Stimulated activated CD4-positive, alpha-beta T cell treated with anti-CD3 and anti-CD28 coated beads, Interleukin-2, amount 100 ng/mL, for 24 hours (primary cell): ENCODE results near the gene NDUFS1.
"Not testable (repeated sequence)": the region's sequence is repeated elsewhere in the genome, so short reads cannot be mapped to it uniquely, and the experiment has no call there.

Experiments used
- DNase-seq, 2 donors: peaks; one replicate each; pipeline ENCODE4 v3.0.0-alpha.2; 2020

Gene NDUFS1

DNA sequence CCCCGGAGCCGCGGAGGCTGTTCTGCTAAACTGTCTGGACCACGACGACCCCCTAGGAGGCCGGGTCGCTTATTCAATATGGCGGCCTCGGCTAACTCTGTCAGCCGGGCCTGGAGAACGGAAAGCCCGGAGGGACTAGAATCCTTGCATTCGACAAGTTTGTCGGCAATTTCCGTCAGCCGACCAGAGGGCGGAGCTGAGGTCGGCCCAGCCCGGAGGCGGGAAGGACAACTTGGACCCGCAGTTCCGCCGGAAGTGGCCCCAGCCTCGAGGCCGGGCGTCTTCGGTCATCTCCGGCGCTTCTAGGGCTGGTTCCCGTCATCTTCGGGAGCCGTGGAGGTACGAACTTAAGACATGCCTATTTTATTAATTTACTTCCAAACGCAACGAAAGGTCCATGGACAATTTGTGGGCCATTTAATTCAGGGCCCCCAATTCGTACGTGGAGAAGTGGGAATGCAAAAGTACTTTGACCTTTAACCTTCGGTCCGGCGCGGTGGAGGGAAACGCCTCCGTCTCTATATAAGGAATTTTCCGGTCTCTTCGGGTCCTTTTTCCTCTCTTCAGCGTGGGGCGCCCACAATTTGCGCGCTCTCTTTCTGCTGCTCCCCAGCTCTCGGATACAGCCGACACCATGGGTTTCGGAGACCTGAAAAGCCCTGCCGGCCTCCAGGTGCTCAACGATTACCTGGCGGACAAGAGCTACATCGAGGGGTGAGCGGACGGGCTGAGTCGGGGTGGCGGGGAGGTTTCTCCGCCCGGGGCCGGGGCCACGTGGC, at the start of gene NDUFS1, which contains the start of gene EEF1B2:
Gene NDUFS1 (minus strand): TSS at position 99 of the 779 bp plus-strand sequence. CDS start 5,766 bp downstream, outside the sequence.
Gene EEF1B2 (plus strand): TSS at position 550 of the 779 bp plus-strand sequence. CDS start 85 bp downstream, at position 635.
- DNase-seq, result peak; percentile 96 to 97

DNA sequence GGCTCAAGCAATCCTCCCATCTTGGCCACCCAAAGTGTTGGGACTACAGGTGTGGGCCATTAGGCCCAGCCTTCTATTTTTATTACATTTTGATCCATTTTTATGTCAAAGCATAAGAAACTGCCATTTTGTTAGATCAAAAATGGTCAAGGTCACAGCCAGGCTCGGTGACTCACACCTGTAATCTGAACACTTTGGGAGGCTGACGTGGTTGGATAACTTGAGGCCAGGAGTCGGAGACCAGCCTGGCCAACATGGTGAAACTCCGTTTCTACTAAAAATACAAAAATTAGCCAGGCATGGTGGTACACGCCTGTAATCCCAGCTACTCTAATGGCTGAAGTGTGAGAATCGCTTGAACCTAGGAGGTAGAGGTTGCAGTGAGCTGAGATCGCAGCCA, 49.7 kb upstream of the NDUFS1 start:
- no peak for DNase-seq

DNA sequence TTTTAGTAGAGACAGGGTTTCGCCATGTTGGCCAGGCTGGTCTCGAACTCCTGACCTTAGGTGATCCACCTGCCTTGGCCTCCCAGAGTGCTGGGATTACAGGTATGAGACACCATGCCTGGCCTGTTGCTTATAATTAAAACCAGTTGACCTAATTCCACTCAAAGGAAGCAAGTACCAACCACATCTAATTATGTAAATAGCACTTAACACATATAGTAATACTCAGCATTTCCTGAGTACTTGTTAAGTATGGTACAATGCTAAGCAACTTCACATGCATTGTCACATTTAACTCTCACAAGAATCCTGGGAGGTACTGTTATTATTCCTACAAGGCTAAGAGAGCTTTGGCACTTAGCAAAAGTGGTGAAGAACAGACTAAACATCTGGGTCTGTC, 48.1 kb upstream of the NDUFS1 start:
- DNase-seq, result not testable (repeated sequence)

DNA sequence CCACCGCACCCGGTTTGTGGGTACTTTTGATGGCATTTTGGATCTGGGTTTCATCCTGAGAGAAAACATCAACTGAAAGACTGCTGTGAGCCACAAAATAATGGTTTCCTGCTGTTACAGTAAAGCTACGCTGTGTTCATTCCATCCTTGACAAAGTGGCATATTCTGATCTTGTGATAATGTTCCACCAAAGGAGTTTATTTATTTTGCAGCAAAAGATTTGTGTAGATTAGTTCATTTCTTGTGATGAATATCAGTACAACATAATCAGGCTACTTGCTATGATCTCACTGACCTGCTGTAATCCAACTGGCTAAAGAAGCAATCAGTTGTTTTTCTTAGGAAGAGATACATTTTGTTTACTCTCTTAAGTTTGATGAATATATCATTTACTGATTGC, 45.5 kb upstream of the NDUFS1 start:
- no peak for DNase-seq

DNA sequence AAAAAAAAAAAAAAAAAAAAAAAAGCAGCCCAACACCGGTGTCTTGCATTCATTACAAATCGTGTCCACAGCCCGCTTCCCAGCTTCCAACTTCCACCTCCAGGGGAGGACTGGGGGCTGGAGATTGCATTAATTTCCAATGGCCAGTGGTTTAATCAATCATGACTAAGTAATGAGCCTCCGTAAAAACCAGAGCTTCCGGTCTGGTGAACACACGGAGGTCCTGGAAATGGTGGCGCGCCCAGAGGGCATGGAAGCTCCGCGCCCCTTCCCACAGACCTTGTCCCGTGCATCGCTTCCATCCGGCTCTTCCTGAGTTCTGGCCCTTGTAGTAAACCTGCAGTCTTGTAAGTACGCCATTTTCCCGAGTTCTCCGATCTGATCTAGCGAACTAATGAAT, 44.1 kb upstream of the NDUFS1 start:
- no peak for DNase-seq

DNA sequence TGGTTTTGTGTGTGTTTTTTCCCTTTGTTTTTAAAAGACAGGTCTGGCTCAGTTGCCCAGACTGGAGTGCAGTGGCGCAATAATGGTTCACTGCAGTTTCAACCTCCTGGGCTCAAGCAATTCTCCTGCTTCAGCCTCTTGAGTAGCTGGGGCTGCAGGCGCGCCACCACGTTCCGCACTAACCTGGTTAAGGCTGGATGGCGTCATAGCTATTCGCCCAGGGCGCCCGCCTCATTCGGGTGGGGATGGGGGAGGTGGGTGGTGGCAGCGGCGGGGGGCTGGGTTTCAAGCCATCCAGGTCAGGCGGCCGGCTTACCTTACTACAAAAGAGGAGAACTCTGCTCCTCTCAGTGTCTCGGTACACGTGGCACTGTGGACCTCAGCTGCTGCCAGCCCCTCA, 43.2 kb upstream of the NDUFS1 start:
- no peak for DNase-seq

DNA sequence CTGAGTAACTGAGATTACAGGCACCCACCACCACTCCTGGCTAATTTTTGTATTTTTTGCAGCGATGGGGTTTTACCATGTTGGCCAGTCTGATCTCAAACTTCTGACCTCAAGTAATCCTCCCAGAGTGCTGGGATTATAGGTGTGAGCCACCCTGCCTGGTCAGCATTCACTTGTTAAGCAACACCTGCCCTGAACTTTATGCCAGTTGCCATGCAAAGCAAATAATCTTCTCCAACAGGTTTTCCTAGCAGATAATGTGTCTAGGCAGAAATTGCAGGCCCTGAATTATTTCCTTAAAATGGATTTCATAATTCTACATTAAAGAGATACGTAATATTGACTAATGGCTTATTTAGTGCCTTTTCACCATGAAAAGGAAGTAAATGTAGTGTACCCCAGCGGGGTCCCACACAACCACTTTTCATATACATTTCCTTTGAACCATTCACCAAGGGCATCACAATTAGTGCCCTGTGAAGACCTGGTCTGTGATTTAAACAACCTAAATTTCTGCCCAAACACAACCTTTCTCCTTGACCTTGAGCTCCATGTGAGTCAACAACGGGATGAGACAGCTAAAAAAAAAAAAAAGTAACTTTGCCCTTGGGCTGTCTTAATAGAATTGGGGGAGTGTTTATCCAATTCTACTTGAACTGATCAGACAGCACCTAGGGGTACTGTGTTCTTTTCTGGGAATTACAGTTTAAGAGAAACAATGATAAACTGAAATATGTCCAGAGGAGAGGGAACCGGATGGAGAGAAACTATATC, 42.0 kb upstream of the NDUFS1 start:
- no peak for DNase-seq

DNA sequence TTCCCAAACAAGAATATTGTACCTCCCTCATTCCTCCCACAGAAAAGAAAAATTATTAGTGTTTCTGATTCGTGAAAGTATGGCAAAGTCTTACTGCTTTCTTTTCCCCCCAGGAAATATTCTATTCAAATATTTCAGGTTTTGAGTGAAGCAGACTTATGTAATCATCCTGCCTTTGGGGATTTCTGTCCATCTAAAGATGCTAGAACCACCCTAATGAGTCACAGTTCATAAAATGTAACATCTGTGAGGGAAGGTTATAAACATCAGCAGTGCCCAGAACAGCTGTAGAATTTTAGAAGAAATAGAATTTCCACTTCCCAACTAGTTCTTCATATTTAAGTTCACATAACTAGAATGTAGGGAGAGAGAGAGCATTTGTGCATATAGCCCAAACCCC, 39.4 kb upstream of the NDUFS1 start:
- DNase-seq, result no peak

DNA sequence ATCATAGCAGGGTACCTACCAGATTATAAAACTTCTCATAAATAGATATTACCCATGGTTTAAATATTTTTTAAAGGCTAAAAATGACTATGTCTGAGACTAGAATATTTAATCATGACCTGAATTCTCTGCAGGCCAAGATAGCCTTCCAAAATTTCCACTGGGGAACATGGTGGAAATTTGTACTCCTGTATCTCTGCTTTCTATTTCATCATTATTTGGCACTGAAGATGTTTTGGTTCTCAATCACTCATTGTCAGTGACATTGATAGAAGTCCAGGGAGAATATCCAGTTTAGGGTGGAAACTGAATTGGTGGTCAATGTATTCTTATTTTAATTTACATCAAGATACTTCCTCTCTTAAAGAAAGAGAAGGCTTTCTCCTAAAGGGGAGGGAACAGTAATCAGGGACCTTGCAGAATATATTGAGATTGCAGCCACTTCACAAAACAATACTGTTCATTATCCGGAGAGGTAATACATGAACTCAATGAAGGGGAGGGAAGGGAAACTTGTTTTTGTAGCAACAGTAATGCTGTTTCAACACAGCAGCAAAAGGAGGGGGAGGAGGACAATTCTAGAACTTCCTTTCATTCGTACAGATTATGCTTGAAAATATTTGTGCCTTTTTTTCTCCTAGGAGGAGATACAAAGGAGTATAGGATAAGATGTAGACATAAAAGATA, 34.6 kb upstream of the NDUFS1 start:
- no peak for DNase-seq

DNA sequence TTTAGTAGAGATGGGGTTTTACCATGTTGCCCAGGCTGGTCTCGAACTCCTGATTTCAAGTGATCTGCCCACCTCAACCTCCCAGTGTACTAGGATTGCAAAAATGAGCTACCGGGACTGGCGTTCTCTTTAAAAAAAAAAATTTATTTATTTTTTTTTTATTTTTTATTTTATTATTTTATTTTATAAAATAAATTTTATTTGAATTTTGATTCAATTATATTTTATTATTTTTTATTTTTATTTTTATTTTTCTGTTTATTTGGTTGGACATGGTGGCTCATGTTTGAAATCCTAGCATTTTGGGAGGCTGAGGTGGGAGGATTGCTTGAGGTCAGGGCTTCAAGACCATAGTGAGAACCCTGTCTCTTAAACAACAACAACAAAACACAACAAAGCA, 32.9 kb upstream of the NDUFS1 start:
- no peak for DNase-seq

DNA sequence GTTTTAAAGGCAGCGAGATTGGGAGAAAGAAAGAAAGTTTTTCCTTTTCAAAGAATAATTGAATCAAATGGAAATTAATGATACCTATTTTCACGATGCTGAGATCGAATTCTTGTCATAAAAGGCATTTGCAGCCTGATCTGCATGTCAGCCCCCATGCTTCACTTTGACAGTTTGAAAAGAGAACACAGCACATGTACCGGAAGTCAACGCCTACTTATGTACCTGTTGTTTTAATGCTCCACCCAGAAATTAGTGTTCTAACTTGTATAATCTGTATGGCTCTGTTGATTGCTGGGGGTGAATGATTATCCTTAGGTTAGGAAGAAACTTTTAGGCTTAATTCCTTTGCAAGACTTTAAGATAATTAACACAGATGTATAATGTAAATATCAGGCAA, 31.4 kb upstream of the NDUFS1 start:
- DNase-seq, result no peak

DNA sequence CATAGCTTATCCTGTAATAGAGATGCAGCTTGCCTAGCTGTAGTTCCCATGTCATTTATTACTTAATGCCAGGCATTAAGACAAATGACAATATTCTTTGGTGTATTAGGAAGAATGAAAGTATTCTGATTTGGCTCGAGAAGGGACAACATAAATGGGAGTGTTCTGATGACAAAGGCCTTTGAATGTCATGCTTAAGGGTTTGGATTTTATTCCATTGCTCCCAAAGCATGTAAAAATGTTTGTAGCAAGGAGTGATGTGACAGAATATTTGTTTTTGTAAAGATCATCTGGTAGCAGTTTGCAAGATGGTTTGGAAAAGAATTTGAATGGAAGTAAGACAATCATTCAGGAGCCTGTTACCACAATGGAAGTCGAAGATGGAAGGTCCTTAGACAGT, 30.9 kb upstream of the NDUFS1 start:
- no peak for DNase-seq

DNA sequence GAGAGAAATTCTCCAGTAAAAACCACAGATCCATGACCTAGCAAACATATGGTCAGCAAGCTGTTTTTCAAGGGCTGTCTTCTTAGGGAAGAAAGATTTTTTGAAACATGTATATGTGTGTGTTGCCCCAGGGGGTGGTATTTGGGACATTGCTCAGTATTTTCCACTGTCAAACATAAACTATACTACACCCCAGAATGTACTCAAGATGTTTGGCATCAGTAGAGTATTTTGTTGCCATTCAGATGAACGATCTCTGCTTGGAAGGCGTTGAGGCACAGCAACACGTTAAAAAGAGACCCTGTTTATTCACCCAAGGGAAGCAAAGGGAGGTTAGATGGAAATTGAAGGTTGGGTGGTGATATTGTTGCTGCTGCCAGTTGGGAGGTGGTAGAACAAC, 30.4 kb upstream of the NDUFS1 start:
- DNase-seq, result no peak

DNA sequence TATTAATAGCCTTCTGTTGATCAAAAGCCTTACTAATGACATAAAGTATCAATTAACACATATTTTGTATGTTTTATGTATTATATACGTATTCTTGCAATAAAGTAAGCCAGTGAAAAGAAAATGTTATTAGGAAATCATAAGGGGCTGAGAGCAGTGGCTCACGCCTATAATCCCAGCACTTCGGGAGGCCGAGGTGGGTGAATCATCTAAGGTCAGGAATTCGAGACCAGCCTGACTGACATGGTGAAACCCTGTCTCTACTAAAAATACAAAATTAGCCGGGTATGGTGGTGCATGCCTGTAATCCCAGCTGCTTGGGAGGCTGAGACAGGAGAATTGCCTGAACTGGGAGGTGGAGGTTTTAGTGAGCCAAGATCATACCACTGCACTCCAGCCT, 22.3 kb upstream of the NDUFS1 start:
- not testable (repeated sequence) for DNase-seq

DNA sequence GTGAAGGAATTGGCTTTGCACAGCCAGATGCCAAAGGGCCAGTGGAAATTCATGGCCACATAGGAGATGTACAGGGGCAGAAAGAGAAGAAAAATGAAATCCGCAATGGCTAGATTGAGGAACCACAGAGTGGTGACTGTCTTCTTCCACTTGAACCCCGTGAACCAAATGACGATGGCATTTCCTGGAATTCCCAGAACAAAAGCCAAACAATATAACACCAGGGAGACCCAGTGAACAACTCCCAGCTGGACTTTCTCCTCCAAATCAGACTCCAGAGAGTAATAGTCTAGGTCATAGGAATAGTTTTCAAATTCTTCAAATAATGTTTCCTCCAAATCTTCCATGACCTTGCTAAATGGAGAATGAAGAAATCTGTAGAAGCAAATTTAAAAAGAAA, 17.7 kb upstream of the NDUFS1 start:
- no peak for DNase-seq

DNA sequence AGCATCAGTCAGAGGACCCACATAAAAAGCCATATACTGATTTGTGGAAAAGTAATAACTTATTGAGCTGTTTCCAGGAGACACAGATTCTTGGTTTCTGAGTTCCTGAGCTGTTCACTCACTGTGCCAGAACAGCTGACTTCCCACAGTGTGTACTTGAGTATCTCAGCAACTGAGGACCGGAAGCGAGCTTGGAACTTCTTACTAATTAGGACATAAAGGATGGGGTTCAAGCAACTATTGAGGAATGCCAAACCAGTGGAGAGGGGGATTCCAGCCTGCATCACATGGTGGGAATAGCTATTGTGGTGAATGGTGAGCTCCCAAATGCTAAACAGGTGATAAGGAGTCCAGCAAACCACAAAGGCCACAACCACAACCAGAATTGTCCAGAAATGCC, 16.9 kb upstream of the NDUFS1 start:
- DNase-seq, result no peak

DNA sequence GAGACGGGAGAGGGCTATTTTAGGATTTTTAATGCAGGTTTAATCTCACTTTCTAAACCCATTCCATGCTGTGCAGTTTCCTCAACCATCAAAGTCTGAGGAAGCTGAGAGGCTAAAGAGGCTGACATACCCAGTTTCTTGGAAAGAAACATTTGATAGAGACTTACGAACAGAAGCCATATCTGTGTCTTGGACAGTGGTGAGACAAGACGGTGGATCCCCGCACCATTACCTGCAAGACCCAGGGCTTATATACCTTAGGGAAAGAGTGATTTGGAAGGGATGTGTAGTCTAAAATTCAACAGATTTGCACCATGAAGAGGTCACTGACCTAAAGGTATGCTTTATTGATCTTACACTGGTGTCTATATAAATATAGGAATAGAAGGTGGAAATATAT, 13.9 kb upstream of the NDUFS1 start:
- no peak for DNase-seq

DNA sequence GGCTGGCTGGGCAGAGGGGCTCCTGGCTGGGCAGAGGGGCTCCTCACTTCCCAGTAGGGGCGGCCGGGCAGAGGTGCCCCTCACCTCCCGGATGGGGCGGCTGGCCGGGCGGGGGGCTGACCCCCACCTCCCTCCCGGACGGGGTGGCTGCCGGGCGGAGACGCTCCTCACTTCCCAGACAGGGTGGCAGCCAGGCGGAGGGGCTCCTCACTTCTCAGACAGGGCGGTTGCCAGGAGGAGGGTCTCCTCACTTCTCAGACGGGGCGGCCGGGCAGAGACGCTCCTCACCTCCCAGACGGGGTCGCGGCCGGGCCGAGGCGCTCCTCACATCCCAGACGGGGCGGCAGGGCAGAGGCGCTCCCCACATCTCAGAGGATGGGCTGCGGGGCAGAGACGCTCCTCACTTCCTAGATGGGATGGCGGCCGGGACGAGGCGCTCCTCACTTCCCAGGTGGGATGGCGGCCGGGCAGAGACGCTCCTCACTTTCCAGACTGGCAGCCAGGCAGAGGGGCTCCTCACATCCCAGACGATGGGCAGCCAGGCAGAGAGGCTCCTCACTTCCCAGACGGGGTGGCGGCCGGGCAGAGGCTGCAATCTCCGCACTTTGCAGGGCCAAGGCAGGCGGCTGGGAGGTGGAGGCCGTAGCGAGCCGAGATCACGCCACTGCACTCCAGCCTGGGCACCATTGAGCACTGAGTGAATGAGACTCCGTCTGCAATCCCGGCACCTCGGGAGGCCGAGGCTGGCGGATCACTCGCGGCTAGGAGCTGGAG, 12.6 kb upstream of the NDUFS1 start:
- not testable (repeated sequence) for DNase-seq

DNA sequence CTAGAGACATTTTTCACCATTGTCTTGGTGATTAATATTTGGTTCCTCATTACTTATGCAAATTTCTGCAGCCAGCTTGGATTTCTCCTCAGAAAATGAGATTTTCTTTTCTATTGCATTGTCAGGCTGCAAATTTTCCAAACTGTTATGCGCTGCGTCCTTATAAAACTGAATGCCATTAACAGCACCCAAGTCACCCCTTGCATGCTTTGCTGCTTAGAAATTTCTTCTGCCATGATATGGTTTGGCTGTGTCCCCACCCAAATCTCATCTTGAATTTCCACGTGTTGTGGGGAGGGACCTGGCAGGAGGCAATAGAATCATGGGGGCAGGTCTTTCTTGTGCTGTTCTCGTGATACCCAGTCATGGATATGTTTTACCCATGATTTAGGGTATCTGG, 9.0 kb upstream of the NDUFS1 start:
- DNase-seq, result not testable (repeated sequence)

DNA sequence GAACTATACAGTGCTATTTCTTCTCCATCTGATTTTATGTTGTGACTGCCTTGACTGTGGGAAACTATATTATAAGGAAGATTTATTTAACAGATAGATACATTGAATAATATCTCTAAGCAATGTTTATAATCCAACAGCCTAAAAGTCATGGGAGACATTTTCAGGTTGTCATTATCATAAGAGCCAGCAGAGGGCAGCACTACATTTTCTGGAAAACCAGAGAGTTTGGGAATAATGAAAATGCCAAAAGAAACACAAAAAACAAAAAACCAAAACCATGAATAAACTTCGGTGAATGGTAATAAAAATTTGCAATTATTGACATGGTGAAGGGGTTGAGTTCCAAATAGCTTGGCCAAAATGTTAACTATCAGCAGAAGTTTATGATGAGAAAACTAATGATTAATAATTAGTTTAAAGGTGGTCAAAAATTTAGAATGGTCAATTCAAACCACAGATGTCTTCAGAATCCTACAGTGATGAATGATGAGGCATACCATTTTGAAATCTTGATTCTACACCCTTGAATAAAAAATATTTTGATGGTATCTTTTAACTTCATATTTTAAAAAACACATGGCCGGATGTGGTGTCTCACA, 5.1 kb upstream of the NDUFS1 start:
- peak in 1 of 2 donors; percentile 44 for DNase-seq

DNA sequence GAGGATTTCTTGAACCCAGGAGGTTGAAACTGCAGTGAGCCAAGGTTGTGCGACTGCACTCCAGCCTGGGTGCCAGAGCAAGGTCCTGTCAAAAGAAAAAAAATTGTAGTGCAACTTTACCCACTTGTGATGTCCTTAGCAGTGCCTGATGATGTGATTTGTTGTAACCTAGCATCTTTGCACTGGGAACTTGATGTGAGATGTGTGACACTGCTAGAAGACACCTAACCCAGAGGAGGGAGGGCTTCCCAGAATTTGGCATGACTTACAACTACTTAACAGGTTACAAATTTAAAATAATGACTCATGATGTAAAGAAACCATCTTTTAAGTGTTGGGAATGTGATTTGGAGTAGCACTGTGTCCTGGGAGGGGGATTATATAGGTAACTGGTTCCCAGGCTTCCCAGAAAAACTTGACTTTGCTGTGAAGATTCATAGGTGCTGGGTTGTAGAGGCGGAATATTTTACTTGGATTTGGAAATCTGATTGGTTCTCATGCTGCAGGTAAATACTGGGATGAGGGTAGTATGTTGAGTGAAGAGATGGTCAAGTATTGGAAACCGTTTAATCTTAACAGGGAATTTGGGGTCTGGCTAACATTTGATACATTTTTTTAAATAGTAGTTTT, 4.1 kb upstream of the NDUFS1 start:
- DNase-seq, result no peak

DNA sequence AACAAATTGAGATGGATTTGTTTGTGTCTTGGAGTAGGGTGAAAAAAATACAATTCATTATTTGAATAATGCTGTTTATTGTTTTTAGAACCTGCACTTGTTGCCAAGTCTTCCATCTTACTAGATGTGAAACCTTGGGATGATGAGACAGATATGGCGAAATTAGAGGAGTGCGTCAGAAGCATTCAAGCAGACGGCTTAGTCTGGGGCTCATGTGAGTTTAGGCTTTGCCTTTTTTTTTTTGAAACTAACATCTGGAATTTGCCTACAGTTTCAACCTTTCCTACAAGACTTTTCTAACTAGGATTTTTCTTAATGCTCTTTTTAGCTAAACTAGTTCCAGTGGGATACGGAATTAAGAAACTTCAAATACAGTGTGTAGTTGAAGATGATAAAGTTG, 3.2 kb upstream of the NDUFS1 start:
- DNase-seq, result not testable (repeated sequence)
